Mucosa of descending colon (tissue), 3 donors: ENCODE results near the gene WDHD1. TPM values are rescaled to one million over a fixed set of nuclear protein-coding genes. Genes with fewer than 3 reads are reported as not detected.
A peak's percentile ranks its signal among the peaks of the same experiment; 100 is the strongest.
"Not testable (repeated sequence)": the region's sequence is repeated elsewhere in the genome, so short reads cannot be mapped to it uniquely, and the experiment has no call there.

Experiments used
- ATAC-seq: fragments of 200-7000 bp; cut with Tn5 transposase; one replicate; pipeline ENCODE4 v1.9.1; 2020; ENCODE audit warnings: mild to moderate bottlenecking, moderate library complexity
- DNase-seq, 3 donors: peaks; one replicate each; pipeline ENCODE4 v3.0.0-alpha.2; 2020
- H3K36me3 ChIP-seq: fragments of 200-600 bp; one replicate; pipeline ENCODE4 v1.8.0; 2021; ENCODE audit warnings: low read depth, mild to moderate bottlenecking
- H3K4me1 ChIP-seq: fragments of 200-600 bp; one replicate; pipeline ENCODE4 v1.8.0; 2021; ENCODE audit warnings: low read depth, mild to moderate bottlenecking
- H3K4me3 ChIP-seq: fragments of 200-600 bp; one replicate; pipeline ENCODE4 v1.8.0; 2021; ENCODE audit warnings: mild to moderate bottlenecking
- H3K9me3 ChIP-seq: fragments of 200-600 bp; one replicate; pipeline ENCODE4 v1.8.0; 2021; ENCODE audit warnings: mild to moderate bottlenecking
- intact Hi-C, 2 donors: fragments of 100-400 bp; cut with DNase I in 1 of 2; cut with micrococcal nuclease in 1 of 2; formaldehyde crosslinking; loops; one replicate each; pipeline versions ENCODE4 v1.11.0 to v1.11.1; 2022; cut with DNase I, micrococcal nuclease
- total RNA-seq, 3 donors: library from RNA; stranded (reverse); fragmentation: NEBNext Ultra II Directional in 2 of 3; extraction: Animal tissue kit (Norgen Biotek cat#: 25700) in 2 of 3; gene quantifications; one replicate each; pipeline versions ENCODE4 v1.2.1 to v1.2.4, GENCODE V29; 2021 to 2023
- TF ChIP-seq, protein P1 (sequence below): fragments of 200-600 bp; IDR thresholded peaks from one replicate; pipeline ENCODE4 v1.8.0; 2022; ENCODE audit warnings: antibody characterized with exemption, mild to moderate bottlenecking
- donor health status: DM: no; HTN: no; CAD: no; lungs with moderate emphysema.
- donor health status: DM: no; HTN: no; CAD: no.
- donor health status: DM: no; HTN: yes; CAD: no.

The WDHD1 gene
- total RNA-seq, 3 donors from 2014 or later, result 2.6 to 6.5 (median 3.4) TPM

GRCh38 chr14:54916101-54916500 lies 110.8 kb downstream of the WDHD1 start:
- intact Hi-C loops, result no loop called here
- H3K9me3 ChIP-seq, result no peaks in the 10 kb centered on the region
- DNase-seq (no peak), ATAC-seq (no peak)
- TF ChIP-seq, protein P1, sequence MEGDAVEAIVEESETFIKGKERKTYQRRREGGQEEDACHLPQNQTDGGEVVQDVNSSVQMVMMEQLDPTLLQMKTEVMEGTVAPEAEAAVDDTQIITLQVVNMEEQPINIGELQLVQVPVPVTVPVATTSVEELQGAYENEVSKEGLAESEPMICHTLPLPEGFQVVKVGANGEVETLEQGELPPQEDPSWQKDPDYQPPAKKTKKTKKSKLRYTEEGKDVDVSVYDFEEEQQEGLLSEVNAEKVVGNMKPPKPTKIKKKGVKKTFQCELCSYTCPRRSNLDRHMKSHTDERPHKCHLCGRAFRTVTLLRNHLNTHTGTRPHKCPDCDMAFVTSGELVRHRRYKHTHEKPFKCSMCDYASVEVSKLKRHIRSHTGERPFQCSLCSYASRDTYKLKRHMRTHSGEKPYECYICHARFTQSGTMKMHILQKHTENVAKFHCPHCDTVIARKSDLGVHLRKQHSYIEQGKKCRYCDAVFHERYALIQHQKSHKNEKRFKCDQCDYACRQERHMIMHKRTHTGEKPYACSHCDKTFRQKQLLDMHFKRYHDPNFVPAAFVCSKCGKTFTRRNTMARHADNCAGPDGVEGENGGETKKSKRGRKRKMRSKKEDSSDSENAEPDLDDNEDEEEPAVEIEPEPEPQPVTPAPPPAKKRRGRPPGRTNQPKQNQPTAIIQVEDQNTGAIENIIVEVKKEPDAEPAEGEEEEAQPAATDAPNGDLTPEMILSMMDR, result no peak
- H3K4me3 ChIP-seq, result no peak overlapping the region
- H3K36me3 ChIP-seq, result no peaks in the 10 kb centered on the region
- no peaks in the 10 kb centered on the region for H3K4me1 ChIP-seq

DNA sequence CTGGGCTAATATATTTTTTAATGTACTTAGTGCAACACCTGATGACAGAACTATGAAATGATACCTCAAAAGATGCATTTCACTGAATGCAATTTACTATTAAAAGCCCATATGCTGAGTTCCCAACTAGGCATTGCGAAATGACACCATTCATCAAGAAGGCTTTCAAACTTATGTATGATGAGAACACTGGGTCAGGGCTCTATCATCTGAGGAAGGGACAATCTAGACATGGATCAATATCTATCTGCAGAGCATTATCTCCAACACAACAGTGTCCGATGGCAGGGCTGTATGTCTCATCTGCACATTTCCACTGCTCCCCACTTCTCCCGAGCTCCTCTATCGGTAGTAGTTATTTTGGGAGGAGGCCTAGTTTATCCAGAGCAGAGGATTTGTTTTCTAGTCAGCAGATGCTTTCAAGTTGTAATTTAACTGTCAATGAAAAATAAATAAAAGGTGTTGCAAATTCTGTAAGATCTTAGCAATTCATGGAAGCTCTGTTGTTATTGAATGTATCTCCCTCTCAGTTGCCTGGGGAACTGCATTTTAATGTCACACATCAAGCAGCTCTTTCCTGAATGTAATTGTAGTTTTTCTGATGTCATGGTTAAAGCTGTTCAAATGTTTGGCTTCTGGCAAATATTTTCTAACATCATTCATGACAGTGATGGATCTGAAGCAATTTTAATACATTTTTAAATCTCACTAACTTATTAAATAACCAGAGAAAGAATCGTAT lies 116.9 kb downstream of the WDHD1 start:
- ATAC-seq (no peak), DNase-seq (no peak)
- no peaks in the 10 kb centered on the region for H3K4me1 ChIP-seq
- H3K9me3 ChIP-seq, result no peaks in the 10 kb centered on the region
- no peaks in the 10 kb centered on the region for H3K36me3 ChIP-seq
- intact Hi-C loops, result no loop called here
- TF ChIP-seq, protein P1, result no peak
- H3K4me3 ChIP-seq, result no peak overlapping the region

DNA sequence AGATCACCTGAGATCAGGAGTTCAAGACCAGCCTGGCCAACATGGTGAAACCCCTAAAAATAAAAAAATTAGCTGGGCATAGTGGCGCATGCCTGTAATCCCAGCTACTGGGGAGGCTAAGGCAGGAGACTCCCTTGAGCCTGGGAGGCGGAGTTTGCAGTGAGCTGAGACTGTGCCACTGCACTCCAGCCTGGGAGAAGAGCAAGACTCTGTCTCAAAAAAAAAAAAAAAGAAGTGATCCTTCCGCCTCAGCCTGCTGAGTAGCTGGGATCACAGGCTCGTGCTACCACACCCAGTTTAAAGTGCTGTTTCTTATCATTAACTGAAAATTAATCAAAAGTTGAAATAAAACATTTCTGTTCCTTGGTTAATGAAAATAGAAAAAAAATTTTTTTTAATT lies 117.9 kb downstream of the WDHD1 start:
- H3K9me3 ChIP-seq, H3K4me3 ChIP-seq, intact Hi-C loops, ATAC-seq, H3K4me1 ChIP-seq, DNase-seq, H3K36me3 ChIP-seq: not testable (repeated sequence)

DNA sequence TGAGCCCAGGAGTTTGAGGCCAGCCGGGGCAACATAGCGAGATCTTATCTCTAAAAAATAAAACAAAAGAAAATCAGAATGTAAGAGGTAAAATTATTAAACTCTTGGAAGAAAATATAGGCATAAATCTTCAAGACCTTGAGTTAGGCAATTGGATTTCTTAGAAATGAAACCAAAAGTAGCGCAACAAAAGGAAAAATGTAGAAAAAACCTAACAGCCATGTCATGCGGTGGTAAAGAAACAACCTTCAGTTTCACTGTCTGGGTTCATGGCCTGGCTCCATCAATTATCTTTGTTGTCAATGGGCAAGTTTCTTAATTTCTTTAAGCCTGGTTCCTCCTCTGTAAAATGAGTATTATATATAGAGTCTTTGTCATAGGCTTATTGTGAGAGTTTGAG lies 118.7 kb downstream of the WDHD1 start:
- DNase-seq, result no peak
- no peak for ATAC-seq
- no peak overlapping the region for H3K4me3 ChIP-seq
- H3K36me3 ChIP-seq, result no peaks in the 10 kb centered on the region
- intact Hi-C loops, result no loop called here
- TF ChIP-seq, protein P1, result no peak
- H3K4me1 ChIP-seq, result no peaks in the 10 kb centered on the region
- H3K9me3 ChIP-seq, result no peaks in the 10 kb centered on the region

GRCh38 chr14:54906075-54906474 lies 120.8 kb downstream of the WDHD1 start:
- TF ChIP-seq, protein P1, result no peak
- DNase-seq, result no peak
- no peaks in the 10 kb centered on the region for H3K9me3 ChIP-seq
- no peak overlapping the region for H3K4me3 ChIP-seq
- H3K4me1 ChIP-seq, result peaks cover 2% of the 10 kb centered on the region
- intact Hi-C loops, result no loop called here
- no peaks in the 10 kb centered on the region for H3K36me3 ChIP-seq
- ATAC-seq, result no peak

DNA sequence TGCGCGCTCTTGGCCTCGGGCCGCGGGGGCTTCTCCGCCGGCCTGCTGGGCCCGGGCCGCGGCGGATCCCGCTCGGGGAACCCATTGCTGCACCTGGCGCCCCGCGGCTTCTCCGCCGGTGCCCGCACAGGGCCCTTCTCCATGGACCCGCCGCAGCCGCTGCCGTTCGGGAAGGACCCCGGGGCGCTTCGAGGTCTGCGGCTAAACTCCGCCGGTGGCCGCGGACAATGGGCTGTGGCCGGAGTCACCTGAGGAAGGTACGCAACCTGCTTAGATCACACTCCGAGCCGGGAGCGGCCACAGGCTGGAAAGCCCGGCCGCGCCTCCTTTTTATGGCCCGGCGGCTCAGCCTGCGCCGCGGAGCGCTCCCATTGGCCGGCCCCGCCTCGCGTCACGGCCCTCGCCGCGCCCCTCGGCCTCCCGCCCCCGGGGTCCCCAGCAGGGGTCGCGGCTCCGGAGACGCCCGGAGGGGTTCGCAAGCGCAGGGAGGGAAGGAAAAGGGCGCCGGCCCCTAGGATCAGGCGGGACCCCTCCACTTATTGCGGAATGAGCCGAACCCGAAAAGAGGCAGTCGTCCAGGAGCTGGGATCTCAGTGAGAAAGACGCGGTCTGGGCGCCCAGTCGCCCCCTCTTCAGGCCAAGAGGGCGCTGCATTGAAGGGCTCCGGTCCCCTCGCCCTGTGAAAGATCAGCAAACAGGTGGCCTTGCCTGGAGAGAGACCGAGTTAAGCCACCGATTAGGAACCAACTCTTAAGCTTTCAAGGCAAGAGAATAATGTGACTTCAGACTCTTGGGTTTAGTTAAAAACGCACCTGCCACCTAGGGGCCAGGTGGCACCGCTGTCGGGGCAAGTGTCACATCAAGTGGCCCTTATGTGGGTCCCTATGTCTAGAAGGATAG lies 124.1 kb downstream of the WDHD1 start, which contains the start of gene GCH1:
Gene GCH1 (minus strand): TSS at position 306 of the 900 bp plus-strand sequence. CDS start 163 bp downstream, at position 143.
- Histone ChIP-seq H3K4me1 (peaks cover 5% of the 10 kb centered on the region), H3K36me3 (no peaks in the 10 kb centered on the region), H3K4me3 (peak within 1 kb of the TSS; percentile 84), H3K9me3 (no peaks in the 10 kb centered on the region)
- intact Hi-C loops, result no loop called here
- peak; percentile 95 for ATAC-seq
- DNase-seq, result peak; percentile 88 to 90 (median 90)
- TF ChIP-seq, protein P1, result peak; percentile 37
